DOHH2 (cell line): Measurements from ENCODE around the gene GLI3.

Source experiments
- CTCF ChIP-seq: fragments of 200-600 bp; sonication (generic); IDR thresholded peaks from one replicate; pipeline ENCODE4 v1.5.1; 2014; ENCODE audit warnings: antibody characterized with exemption, mild to moderate bottlenecking, low read depth, low read length; ENCODE audit not compliant: poor library complexity, severe bottlenecking
- EZH2phosphoT487 ChIP-seq: fragments of 200-600 bp; sonication (generic); IDR thresholded peaks from 2 replicates; pipeline ENCODE4 v1.6.1; 2017; ENCODE audit warnings: borderline replicate concordance, mild to moderate bottlenecking, antibody characterized with exemption, low read length, moderate library complexity, mixed read lengths

DNA sequence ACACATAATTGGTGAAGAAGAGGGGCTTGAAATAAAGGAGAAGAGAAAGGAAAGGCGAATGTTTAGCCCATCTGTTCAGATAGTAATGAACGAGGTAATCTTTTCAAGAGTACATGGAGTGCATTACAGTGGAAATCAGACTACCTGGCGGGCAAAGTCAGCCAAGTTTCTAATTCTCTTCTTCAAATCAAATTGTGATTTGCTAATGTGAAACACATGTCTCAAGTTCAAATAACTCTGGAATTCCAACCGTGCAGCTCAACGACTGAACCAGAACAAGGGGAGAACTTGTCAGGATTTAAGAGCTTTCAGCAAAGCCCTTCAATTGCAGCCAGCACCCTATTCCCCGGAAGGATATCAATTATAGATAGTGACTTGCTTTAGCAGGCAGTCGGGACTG, 216.9 kb downstream of the GLI3 start:
- TF ChIP-seq CTCF (no peak), EZH2phosphoT487 (no peak)
